Natural killer cell (primary cell): ENCODE data around the gene COQ6. TPM values are rescaled to one million over a fixed set of nuclear protein-coding genes. Genes with fewer than 3 reads are reported as not detected.

ENCODE experiments used
- ATAC-seq, 3 donors: fragments of 150-1000 bp in 2 of 3; fragments of 200-7000 bp in 1 of 3; cut with Tn5 transposase; 1 replicate in 1 of 3; 2 replicates in 2 of 3; pipeline ENCODE4 v1.10.0; 2021; ENCODE audit warnings: mild to moderate bottlenecking in 2 of 3, moderate library complexity in 2 of 3
- DNase-seq, 2 donors: peaks; one replicate each; pipeline versions ENCODE4 v3.0.0 to v3.0.0-alpha.2; 2013 to 2021; ENCODE audit warnings: mixed read lengths in 1 of 2
- H3K27ac ChIP-seq: one replicate; pipeline ENCODE4 v1.5.1; 2013; ENCODE audit warnings: mild to moderate bottlenecking, low read length
- H3K27me3 ChIP-seq: one replicate; pipeline ENCODE4 v1.6.1; 2013; ENCODE audit warnings: low read length; ENCODE audit not compliant: control insufficient read depth, insufficient read depth
- H3K36me3 ChIP-seq: one replicate; pipeline ENCODE4 v1.6.1; 2013; ENCODE audit warnings: low read length; ENCODE audit not compliant: control insufficient read depth, insufficient read depth
- H3K4me1 ChIP-seq: one replicate; pipeline ENCODE4 v1.6.1; 2013; ENCODE audit warnings: low read length; ENCODE audit not compliant: control insufficient read depth, insufficient read depth
- H3K4me3 ChIP-seq: one replicate; pipeline ENCODE4 v1.5.1; 2013; ENCODE audit warnings: low read length
- H3K9me3 ChIP-seq: one replicate; pipeline ENCODE4 v1.6.1; 2013; ENCODE audit warnings: low read length; ENCODE audit not compliant: control insufficient read depth, insufficient read depth
- H3K27ac Mint-ChIP-seq, 2 donors: one replicate each; pipeline ENCODE4 v1.8.0; 2022; ENCODE audit warnings: mild to moderate bottlenecking in 2 of 2, mixed read lengths in 2 of 2, moderate library complexity in 1 of 2
- H3K27me3 Mint-ChIP-seq, 2 donors: one replicate each; pipeline ENCODE4 v1.8.0; 2022; ENCODE audit warnings: low read depth in 2 of 2, mixed read lengths in 2 of 2
- H3K36me3 Mint-ChIP-seq: one replicate; pipeline ENCODE4 v1.8.0; 2022; ENCODE audit warnings: mixed read lengths
- H3K4me1 Mint-ChIP-seq, 2 donors: one replicate each; pipeline ENCODE4 v1.8.0; 2022; ENCODE audit warnings: mixed read lengths in 2 of 2
- H3K4me3 Mint-ChIP-seq: one replicate; pipeline ENCODE4 v1.8.0; 2022; ENCODE audit warnings: mild to moderate bottlenecking, moderate library complexity, mixed read lengths
- H3K9me3 Mint-ChIP-seq, 2 donors: one replicate each; pipeline ENCODE4 v1.8.0; 2022; ENCODE audit warnings: mixed read lengths in 2 of 2
- CTCF ChIP-seq: fragments of 200-600 bp; IDR thresholded peaks from one replicate; pipeline ENCODE4 v1.8.0; 2022; ENCODE audit warnings: antibody characterized with exemption
- WGBS: methylation state at CpG from one replicate; pipeline ENCODE4 v1.1.7; 2013; ENCODE audit warnings: missing lambda C conversion rate; ENCODE audit not compliant: insufficient coverage; 5-methylcytosine and 5-hydroxymethylcytosine counted together
- intact Hi-C: fragments of 100-400 bp; cut with micrococcal nuclease; formaldehyde crosslinking; loops from one replicate; pipeline ENCODE4 v1.14.2; 2022
- total RNA-seq, 4 donors: library from RNA; stranded (reverse); fragments of 120-200 nt in 1 of 4; gene quantifications; one replicate each; pipeline versions ENCODE4 v1.2.3 to v1.2.4, GENCODE V29; 2013 to 2022

The COQ6 gene
- total RNA-seq, 3 donors from 2014 or later (not counting 1 experiment from before 2014, with no cell fraction given), result 20.8 to 24.0 (median 21.7) TPM

GRCh38 chr14:73935666-73936065, 14.4 kb upstream of the COQ6 start:
- no peak overlapping the region for H3K4me3 Mint-ChIP-seq
- no peak overlapping the region for H3K27ac Mint-ChIP-seq
- Histone ChIP-seq H3K27ac (no peak overlapping the region), H3K27me3 (no peaks in the 10 kb centered on the region), H3K4me3 (no peak overlapping the region), H3K4me1 (no peaks in the 10 kb centered on the region), H3K36me3 (peaks cover 43% of the 10 kb centered on the region), H3K9me3 (no peaks in the 10 kb centered on the region)
- no peaks in the 10 kb centered on the region for H3K27me3 Mint-ChIP-seq
- ATAC-seq (no peak), DNase-seq (peak in 1 of 2 donors; percentile 18)
- H3K36me3 Mint-ChIP-seq, result no peaks in the 10 kb centered on the region
- TF ChIP-seq CTCF, result no peak
- no peaks in the 10 kb centered on the region for H3K4me1 Mint-ChIP-seq
- H3K9me3 Mint-ChIP-seq, result no peaks in the 10 kb centered on the region
- intact Hi-C loops, result no loop called here
- 93% methylated on average over 1 of the region's 2 CpGs for WGBS

GRCh38 chr14:73936548-73936947, 13.6 kb upstream of the COQ6 start:
- no peaks in the 10 kb centered on the region for H3K9me3 ChIP-seq
- H3K4me3 Mint-ChIP-seq, result no peak overlapping the region
- DNase-seq, result no peak
- no peak overlapping the region for H3K27ac ChIP-seq
- WGBS, result 100% methylated on average over 1 of the region's 1 CpG
- no peaks in the 10 kb centered on the region for H3K27me3 Mint-ChIP-seq
- intact Hi-C loops, result no loop called here
- no peak overlapping the region for H3K27ac Mint-ChIP-seq
- peaks cover 36% of the 10 kb centered on the region for H3K36me3 ChIP-seq
- H3K4me1 Mint-ChIP-seq, result no peaks in the 10 kb centered on the region
- no peak overlapping the region for H3K4me3 ChIP-seq
- no peak for ATAC-seq
- H3K4me1 ChIP-seq, result no peaks in the 10 kb centered on the region
- H3K36me3 Mint-ChIP-seq, result no peaks in the 10 kb centered on the region
- TF ChIP-seq CTCF, result no peak
- no peaks in the 10 kb centered on the region for H3K27me3 ChIP-seq
- no peaks in the 10 kb centered on the region for H3K9me3 Mint-ChIP-seq

GRCh38 chr14:73937012-73937411, 13.1 kb upstream of the COQ6 start:
- no CpG with 5 or more reads among the region's 2 CpGs for WGBS

More at GRCh38 chr14:73937012-73937411, 13.1 kb upstream of the COQ6 start:
- H3K4me1 ChIP-seq, result no peaks in the 10 kb centered on the region
- no peaks in the 10 kb centered on the region for H3K36me3 Mint-ChIP-seq
- no peaks in the 10 kb centered on the region for H3K9me3 ChIP-seq
- intact Hi-C loops, result no loop called here
- H3K9me3 Mint-ChIP-seq, result no peaks in the 10 kb centered on the region
- H3K4me3 ChIP-seq, result no peak overlapping the region
- DNase-seq (no peak), ATAC-seq (no peak)
- TF ChIP-seq CTCF, result no peak
- H3K27ac Mint-ChIP-seq, result no peak overlapping the region
- H3K4me3 Mint-ChIP-seq, result no peak overlapping the region
- H3K36me3 ChIP-seq, result peaks cover 33% of the 10 kb centered on the region
- H3K4me1 Mint-ChIP-seq, result no peaks in the 10 kb centered on the region
- no peak overlapping the region for H3K27ac ChIP-seq
- no peaks in the 10 kb centered on the region for H3K27me3 ChIP-seq
- H3K27me3 Mint-ChIP-seq, result no peaks in the 10 kb centered on the region
